GM21447 (cell line): ENCODE measurements around the gene EHMT1.

Experiments
- ATAC-seq: cut with Tn5 transposase; IDR thresholded peaks from one replicate; pipeline ENCODE4 v1.9.1; 2021; ENCODE audit not compliant: unreplicated experiment

Gene EHMT1

GRCh38 chr9:137781906-137782585 is 163.2 kb downstream of the EHMT1 start:
- no peak for ATAC-seq

GRCh38 chr9:137783521-137783920 is 164.7 kb downstream of the EHMT1 start:
- no peak for ATAC-seq

- ATAC-seq = no peak
These were observed 165.2 kb downstream of the EHMT1 start for GRCh38 chr9:137784046-137784445.

DNA sequence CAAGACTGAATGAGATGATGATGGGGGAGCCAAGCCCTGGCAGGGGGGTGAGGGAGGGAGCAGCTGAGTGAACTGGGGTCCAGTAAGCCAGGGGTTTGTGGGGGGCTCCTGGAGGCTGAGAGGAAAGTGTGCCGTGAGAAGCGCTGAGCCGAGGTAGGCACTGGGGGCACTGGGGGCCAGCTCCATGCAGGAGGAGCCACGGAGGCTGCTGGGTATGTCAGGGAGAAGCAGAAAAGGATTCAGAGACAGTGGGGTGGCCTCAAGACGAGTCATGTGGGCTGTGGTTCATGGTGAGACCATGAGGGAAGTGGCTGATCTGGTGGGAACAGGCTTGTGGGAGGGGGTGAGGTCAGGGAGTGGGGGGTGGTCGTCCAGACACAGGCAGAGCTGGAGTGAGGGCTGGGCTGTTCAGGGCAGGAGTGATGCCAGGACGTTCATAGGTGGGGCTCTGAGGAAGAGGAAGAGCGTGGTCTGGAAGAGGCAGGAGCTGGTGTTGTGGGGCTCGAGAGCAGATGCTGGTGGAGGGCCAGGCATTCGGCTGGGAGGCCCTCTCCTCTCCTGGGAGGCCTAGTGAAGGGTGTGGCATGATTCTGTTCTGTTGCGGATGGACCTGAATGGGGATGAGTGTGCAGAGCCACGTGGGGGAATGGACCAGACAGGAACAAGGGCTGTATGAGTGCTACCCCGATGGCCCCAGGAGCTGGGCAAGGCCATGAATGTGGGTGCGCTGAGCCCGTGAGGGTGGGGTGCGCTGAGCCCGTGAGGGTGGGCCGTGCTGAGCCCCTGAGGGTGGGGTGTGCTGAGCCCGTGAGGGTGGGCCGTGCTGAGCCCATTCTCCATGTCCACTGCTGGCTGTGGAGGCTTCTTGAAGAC is 166.1 kb downstream of the EHMT1 start:
- ATAC-seq = no peak

DNA sequence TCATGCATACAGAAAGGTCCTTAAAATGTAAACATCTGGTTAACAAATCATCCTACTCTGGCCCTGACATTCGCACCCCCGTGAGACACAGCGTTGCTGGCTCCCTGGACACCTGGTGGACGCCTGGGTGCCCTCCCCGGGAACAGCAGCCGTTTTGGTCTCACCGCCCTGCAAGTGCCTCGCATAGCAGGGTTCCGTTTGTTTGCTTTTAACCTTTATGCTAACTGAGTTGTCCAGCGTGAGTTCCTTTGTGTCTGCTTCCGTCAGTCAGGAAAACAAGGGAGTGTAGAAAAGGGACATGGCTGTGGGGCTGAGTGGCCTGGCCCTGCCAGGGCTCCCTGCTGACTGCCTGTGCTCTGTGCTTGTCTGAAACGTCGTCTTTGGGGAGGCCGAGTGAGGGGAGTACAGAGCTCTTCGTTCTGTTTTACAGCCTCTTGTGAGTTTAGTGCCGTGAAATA is 166.9 kb downstream of the EHMT1 start:
- no peak for ATAC-seq

DNA sequence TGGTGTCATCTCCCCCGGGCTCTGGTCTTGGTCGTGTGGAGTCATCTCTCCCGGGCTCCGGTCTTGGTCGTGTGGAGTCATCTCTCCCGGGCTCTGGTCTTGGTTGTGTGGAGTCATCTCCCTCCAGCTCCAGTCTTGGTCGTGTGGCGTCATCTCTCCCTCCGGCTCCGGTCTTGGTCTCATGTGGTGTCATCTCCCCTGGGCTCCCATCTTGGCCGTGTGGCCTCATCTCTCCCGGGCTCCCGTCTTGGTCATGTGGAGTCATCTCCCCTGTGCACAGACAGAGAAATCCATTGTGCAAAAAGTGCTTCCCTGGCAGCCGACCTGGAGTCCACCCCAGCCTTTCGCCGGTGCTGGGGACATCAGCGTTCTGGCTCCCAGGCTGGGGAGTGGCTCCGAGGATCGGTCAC is 167.7 kb downstream of the EHMT1 start:
- no peak for ATAC-seq

DNA sequence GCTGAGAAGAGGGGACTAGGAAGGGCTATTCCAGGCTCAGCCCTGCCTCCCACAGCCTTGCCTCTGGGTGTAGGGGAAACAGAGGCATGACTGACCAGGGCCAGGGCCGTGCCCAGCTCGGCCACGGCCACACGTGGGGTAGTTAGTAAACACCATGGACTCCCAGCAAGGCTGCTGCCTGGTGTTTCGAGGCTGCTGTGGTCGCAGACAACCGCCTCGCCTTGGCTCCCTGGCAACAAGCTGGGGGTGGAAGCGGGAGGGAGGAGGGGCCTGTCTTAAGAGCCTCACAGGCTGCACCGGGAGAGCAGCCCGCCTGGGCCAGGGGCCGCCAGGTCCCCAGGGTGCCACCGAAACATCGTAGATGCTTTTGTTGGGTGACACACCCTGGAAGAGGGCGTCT is 168.6 kb downstream of the EHMT1 start:
- no peak for ATAC-seq

- ATAC-seq = no peak
These were observed 169.1 kb downstream of the EHMT1 start for GRCh38 chr9:137787786-137788505.

DNA sequence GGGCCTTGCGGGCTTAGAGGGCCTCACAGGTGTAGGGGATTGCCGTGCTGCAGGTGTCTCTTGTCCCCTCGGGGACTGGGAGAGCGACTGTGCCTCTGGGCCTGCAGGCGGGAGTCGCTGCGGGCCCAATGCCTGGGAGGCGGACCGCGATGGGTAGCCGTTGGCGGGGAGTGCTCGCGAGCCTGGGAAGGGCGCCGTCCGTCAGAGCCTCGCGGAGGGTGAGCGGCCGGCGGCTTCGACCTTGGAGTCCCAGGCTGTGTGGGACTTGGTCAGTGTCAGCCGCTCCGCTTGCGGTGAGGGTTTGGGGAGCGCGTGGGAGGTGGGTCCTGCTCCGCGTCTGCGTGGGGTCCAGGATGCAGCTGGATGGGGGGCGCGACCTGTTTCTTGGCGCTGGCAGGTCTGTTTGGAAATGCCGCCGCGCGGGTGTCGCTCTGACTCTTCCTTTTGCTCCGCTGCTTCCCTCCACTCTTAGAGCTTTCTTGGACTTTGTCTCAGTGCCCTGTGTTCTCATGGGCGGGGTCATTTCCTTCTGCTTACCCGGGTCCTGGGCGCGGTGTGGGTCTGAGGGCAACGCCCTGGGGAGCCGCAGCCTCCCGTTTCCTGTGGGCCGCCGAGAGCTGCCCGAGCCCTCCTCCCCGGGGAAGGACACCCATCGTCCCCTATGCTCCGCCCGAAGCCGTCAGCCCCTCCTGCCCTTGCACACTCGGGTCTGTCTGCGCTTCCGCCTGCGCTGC is 169.9 kb downstream of the EHMT1 start:
- no peak for ATAC-seq

DNA sequence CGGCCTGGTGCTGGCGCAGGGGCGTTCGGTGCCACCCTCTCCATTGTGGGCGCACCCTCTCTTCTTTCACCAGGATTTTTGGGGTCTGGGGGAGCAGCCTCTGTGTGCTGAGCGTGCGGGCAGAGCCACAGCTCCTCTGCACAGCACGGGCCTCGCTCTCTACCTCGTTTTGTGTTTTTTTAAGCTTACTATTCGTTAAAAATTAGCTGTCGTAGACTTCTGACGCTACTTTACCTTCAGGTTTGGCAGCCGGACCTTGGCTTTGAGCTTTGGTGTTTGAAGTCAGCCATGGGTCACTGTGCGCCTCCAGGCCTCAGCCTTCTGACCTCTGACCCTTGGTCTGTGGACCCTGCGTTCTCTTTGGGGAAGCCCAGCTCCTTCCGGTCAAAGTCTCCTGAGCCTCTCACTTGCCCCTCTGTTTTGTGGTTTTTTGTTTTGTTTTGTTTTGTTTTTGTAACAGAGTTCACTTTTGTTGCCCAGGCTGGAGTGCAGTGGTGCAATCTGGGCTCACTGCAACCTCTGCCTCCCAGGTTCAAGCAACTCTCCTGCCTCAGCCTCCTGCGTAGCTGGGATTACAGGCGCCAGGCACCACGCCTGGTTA is 170.6 kb downstream of the EHMT1 start:
- no peak for ATAC-seq

DNA sequence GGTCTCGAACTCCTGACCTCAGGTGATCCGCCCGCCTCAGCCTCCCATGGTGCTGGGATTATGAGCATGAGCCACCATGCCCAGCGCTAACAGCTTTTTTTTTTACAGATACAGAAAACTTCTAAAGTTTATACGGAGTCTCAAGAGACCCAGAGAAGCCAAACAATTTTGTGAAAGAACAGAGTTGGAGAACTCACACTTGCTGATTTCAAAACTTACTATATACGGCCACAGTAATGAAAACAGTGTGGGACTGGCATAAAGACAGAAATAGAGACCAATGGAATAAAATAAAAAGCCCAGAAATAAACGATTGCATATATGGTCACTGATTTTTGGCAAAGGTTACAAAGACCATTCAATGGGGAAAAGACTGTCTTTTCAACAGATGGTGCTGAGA is 173.1 kb downstream of the EHMT1 start:
- no peak for ATAC-seq

DNA sequence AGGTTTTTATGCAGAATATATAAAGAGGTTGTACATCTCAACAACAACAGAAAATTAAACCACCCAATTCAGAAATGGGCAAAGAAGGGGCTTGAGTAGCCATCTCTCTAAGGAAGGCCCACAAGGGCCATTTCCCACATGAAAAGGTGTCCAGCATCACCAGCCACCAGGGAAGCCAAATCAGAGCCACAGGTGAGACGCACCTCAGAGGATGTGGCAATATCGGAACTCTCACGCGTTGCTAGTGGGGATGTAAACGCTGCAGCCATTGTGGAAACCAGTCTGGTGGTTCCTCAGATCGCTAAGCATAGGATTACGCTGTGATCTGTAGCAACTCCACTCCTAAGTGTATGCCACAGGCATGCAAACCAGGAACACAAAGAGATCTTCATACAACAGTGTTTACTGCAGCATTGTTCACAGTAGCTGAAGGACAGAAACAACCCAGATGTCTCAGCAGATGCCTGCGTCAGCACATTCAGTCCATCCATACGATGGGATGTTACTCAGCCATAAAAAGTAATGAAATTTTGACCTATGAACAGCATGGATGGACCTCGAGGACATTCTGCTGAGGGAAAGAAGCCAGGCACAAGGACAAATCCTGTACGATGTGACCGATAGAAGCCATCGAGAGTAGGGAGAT is 174.5 kb downstream of the EHMT1 start:
- ATAC-seq = no peak

- no peak for ATAC-seq
These were observed 176.4 kb downstream of the EHMT1 start for GRCh38 chr9:137795156-137795666.

- ATAC-seq = no peak
These were observed 178.7 kb downstream of the EHMT1 start for GRCh38 chr9:137797206-137798120.

DNA sequence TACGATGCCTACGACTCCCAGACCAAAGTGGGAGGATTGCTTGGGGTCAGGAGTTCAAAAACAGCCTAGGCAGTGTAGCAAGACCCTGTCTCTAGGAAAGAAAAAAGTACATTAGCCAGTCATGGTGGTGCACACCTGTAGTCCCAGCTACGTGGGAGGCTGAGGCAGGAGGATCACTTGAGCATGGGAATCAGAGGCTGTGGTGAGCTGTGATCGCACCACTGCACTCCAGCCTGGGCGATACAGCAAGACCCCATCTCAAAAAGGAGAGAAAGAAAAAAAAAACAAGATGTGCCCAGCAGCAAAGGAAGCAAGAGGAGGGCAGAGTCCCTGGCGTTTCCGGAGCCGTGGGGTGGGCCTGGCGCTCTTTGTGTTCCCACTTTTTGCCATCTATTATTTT is 179.3 kb downstream of the EHMT1 start:
- no peak for ATAC-seq

DNA sequence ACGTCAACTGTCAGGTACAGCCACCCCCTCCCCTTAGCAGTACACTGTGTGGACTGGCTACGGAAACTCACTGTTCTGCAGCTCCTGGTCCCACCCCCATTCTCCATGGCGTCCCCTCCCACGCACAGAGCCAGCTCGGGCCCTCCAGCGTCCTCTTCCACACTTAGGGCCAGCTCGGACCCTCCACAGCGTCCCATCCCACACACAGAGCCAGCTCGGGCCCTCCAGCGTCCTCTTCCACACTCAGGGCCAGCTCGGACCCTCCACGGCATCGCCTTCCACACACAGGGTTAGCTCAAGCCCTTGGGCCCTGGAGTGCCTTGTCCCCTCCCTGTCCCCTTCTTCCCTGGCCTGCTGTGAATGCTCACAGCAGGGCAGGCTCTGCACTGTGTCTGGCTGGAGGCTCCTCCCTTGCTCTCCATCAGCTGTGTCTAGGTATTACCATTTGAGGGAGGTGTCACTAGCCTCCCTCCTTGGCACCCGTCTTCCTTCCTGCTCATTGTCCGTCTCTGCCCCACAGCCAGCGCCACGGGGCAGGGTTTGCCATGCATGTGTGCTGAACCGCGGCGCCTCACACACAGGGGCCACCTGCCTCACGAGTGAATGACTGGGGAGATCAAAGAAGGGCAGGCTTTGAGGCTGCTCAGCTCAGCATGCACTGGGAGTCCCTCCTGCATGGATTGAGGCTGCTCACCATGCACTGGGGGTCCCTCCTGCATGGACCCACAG is 180.3 kb downstream of the EHMT1 start:
- ATAC-seq = no peak

DNA sequence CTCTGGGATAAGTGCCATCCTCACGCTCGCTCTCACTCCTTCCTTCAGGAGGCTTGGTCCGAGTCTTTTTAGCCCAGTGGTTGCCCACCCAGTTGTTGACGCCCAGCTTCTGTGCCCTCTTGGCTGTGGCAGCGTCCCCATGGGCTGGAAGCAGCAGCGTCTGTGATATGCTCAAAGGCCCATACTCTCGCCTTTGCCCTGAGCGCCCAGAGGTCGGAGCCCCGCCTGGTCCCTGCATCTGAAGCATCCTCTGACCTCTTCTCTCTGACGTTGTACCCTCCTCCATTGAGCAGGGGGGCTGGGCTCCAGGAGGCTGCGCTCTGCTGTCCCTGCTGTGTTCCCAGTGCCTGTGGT is 180.8 kb downstream of the EHMT1 start:
- no peak for ATAC-seq
